Measurements from ENCODE around the gene PNPLA7. TPM values are rescaled to one million over a fixed set of nuclear protein-coding genes. Genes with fewer than 3 reads are reported as not detected.

The PNPLA7 gene
- total and polyA plus RNA-seq, 2 of the 13 experiments (the other 11 are each of a cell fraction or from before 2014, with no cell fraction given), result 0.42 to 1.5 TPM

GRCh38 chr9:137439158-137439714 lies 111.0 kb downstream of the PNPLA7 start:
- in situ Hi-C loops (cut with HindIII; ENCODE audit: extremely low pct_ligation_motif_present, low pct_unique_long_range_greater_than_20kb), result no loop called here
- Histone ChIP-seq H4K20me1 (ENCODE audit: insufficient read depth, low read length) (no peaks in the 10 kb centered on the region), H3K79me2 (ENCODE audit: insufficient read depth, low read length) (no peaks in the 10 kb centered on the region), H3K9ac (ENCODE audit: insufficient read depth, low read depth, low read length) (no peak overlapping the region), H3K4me1 (ENCODE audit: insufficient read depth, low read length) (peaks cover 31% of the 10 kb centered on the region), H3K36me3 (replicated peaks in 1 of 2; ENCODE audit: control insufficient read depth in 1 of 2, insufficient read depth in 2 of 2, low read length in 2 of 2) (no peaks in the 10 kb centered on the region), H2AFZ (ENCODE audit: low read length) (no peak overlapping the region), H3K27me3 (ENCODE audit: control insufficient read depth in 1 of 2, insufficient read depth in 2 of 2, low read length in 2 of 2) (peaks cover 11 to 35% of the 10 kb centered on the region in 2 experiments; a peak in 3 of 5 replicates), H3K27ac (ENCODE audit: extremely low read length, insufficient read depth, low read length) (no peak overlapping the region), H3K4me2 (ENCODE audit: low read depth, low read length) (no peak overlapping the region), H3K4me3 (replicated peaks in 1 of 3; ENCODE audit: insufficient read depth in 1 of 3, low read depth in 2 of 3, low read length in 3 of 3) (no peak overlapping the region), H3K9me3 (ENCODE audit: low read length) (no peaks in the 10 kb centered on the region)
- TF ChIP-seq ZNF296 (CRISPR knock-in tag; conservative IDR thresholded peaks at IDR 0.05) (no peak), KLF9 (CRISPR knock-in tag; IDR thresholded peaks at IDR 0.05; ENCODE audit: low read depth) (no peak), HNRNPL (IDR thresholded peaks at IDR 0.05; ENCODE audit: low read depth, low read length) (0 out of 2 replicates have a peak, but pooled peaks have one; percentile 38)
- FAIRE-seq (no peak), DNase-seq (ENCODE audit: low spot score) (no peak), ATAC-seq (no peak)
- 34% methylated on average over 11 of the region's 18 CpGs for WGBS (ENCODE audit: low lambda C conversion rate)
- no TSS peak for BruUV-seq (replicated peaks)
- ChIA-PET POLR2A (no interaction called here), CTCF (ENCODE audit: low intra/inter-chr PET ratio, low total read pairs) (no interaction called here)
- intact Hi-C loops (cut with micrococcal nuclease; ENCODE audit: unreplicated experiment), result no loop called here

GRCh38 chr9:137438591-137439157 lies 111.5 kb downstream of the PNPLA7 start:
- H3K36me3 ChIP-seq (replicated peaks in 1 of 2; ENCODE audit: control insufficient read depth in 1 of 2, insufficient read depth in 2 of 2, low read length in 2 of 2), result no peaks in the 10 kb centered on the region
- in situ Hi-C loops (cut with HindIII; ENCODE audit: extremely low pct_ligation_motif_present, low pct_unique_long_range_greater_than_20kb) (no loop called here), intact Hi-C loops (cut with micrococcal nuclease; ENCODE audit: unreplicated experiment) (no loop called here)
- H3K9ac ChIP-seq (ENCODE audit: insufficient read depth, low read depth, low read length), result no peak overlapping the region
- no peak overlapping the region for H2AFZ ChIP-seq (ENCODE audit: low read length)
- ChIA-PET CTCF (ENCODE audit: low intra/inter-chr PET ratio, low total read pairs) (no interaction called here), POLR2A (no interaction called here)
- H3K27me3 ChIP-seq (ENCODE audit: control insufficient read depth in 1 of 2, insufficient read depth in 2 of 2, low read length in 2 of 2), result peaks cover 11 to 35% of the 10 kb centered on the region in 2 experiments; a peak in 3 of 5 replicates
- peaks cover 31% of the 10 kb centered on the region for H3K4me1 ChIP-seq (ENCODE audit: insufficient read depth, low read length)
- ATAC-seq, result no peak
- H3K79me2 ChIP-seq (ENCODE audit: insufficient read depth, low read length), result no peaks in the 10 kb centered on the region
- no peak overlapping the region for H3K27ac ChIP-seq (ENCODE audit: extremely low read length, insufficient read depth, low read length)
- no peaks in the 10 kb centered on the region for H4K20me1 ChIP-seq (ENCODE audit: insufficient read depth, low read length)
- no peak for DNase-seq (ENCODE audit: low spot score)
- no peaks in the 10 kb centered on the region for H3K9me3 ChIP-seq (ENCODE audit: low read length)
- 46% methylated on average over 3 of the region's 22 CpGs for WGBS (ENCODE audit: low lambda C conversion rate)
- no TSS peak for BruUV-seq (replicated peaks)
- no peak for FAIRE-seq
- H3K4me2 ChIP-seq (ENCODE audit: low read depth, low read length), result no peak overlapping the region
- no peak overlapping the region for H3K4me3 ChIP-seq (replicated peaks in 1 of 3; ENCODE audit: insufficient read depth in 1 of 3, low read depth in 2 of 3, low read length in 3 of 3)
- TF ChIP-seq ZNF513 (CRISPR knock-in tag; conservative IDR thresholded peaks at IDR 0.05), result no peak
- TF ChIP-seq NR1H2 (CRISPR knock-in tag; IDR thresholded peaks at IDR 0.05; ENCODE audit: borderline replicate concordance, low read depth), result no peak
- no peak for TF ChIP-seq ZBTB7B (CRISPR knock-in tag; IDR thresholded peaks at IDR 0.05)
- no peak for TF ChIP-seq RELA (CRISPR knock-in tag; IDR thresholded peaks at IDR 0.05)
- no peak for TF ChIP-seq ZMAT5 (CRISPR knock-in tag; IDR thresholded peaks at IDR 0.05; ENCODE audit: borderline replicate concordance, low read depth)
- TF ChIP-seq ZZZ3 (CRISPR knock-in tag; IDR thresholded peaks at IDR 0.05; ENCODE audit: borderline replicate concordance), result no peak
- no peak for TF ChIP-seq HHEX (CRISPR knock-in tag; IDR thresholded peaks at IDR 0.05)
- no peak for TF ChIP-seq ZNF326 (CRISPR knock-in tag; IDR thresholded peaks at IDR 0.05; ENCODE audit: borderline replicate concordance)
- no peak for TF ChIP-seq ZNF292 (CRISPR knock-in tag; IDR thresholded peaks at IDR 0.05; ENCODE audit: borderline replicate concordance, low read depth)

Data from HepG2 (cell line).